RCC 7860 (cell line): Measurements from ENCODE around the gene CCDC102B.
A peak's percentile ranks its signal among the peaks of the same experiment; 100 is the strongest.
"Not testable (repeated sequence)": the region's sequence is repeated elsewhere in the genome, so short reads cannot be mapped to it uniquely, and the experiment has no call there.

ENCODE experiments used
- DNase-seq: peaks from one replicate; pipeline ENCODE4 v3.0.0-alpha.2; 2015; ENCODE audit warnings: low spot score
- FAIRE-seq: peaks from 2 replicates; lab custom pipeline; 2012; peaks lifted over from hg19 to GRCh38; lab: Jason Lieb, UNC

Gene CCDC102B

GRCh38 chr18:68893354-68893753, 95.5 kb downstream of the CCDC102B start:
- FAIRE-seq (no peak), DNase-seq (no peak)

DNA sequence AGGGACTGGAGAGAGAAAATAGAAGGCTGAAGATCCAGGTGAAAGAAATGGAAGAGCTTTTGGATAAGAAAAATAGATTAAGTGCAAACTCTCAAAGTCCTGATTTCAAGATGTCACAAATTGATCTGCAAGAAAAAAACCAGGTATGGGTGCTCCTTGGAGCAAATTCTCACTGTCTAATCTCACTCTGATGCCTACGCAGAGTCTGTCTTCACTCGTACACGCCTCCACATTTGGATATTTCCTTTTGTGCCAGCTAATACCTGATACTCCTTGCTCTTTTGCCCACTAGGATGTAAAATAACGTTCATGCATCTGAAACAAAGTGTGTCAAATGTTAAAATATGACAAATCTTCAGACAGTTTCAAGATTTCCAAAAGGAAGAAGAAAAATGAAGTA, 99.4 kb downstream of the CCDC102B start:
- FAIRE-seq (no peak), DNase-seq (no peak)

- FAIRE-seq (no peak), DNase-seq (no peak)
These were observed 111.7 kb downstream of the CCDC102B start for GRCh38 chr18:68909579-68909978.

- DNase-seq = no peak
- FAIRE-seq = no peak
These were observed 117.2 kb downstream of the CCDC102B start for GRCh38 chr18:68915061-68915460.

DNA sequence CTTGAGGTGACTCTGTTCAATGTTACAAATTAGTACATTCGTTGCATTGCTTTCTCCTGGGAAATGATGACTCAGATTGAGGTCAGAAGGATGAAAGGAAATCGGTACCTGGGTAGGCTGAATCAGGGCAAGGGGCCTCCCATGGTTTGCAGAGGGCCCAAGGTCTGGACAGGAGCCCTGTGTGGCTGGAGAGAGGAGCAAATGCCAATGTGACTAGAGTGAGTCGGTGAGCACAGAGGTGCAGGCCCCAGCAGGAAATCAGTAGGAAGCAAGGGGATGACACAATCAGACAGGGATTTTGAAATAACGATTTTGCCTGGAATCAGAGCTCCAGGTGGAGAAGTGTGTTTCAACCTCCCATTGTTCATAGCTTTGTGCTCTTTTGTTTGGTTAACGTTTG, 118.9 kb downstream of the CCDC102B start:
- DNase-seq (peak; percentile 74), FAIRE-seq (peak; percentile 74)

DNA sequence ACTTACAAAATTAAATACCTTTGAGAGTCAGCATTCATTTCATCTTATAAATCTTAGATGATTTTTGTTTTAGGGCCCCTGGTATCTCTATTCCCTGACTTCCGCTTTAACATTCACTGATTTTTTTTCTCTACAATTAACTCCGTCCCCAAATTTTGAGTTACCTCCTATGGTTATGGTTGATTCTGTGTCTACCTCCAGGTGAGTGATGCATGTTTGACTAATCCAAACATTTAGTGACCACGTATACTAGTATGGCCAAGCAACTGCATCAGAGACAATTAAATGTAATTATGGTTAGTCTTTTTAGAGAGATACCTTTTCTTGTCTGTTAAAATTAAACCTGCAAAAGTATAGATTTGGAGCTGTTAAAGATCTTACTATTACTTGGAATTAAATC, 120.3 kb downstream of the CCDC102B start:
- FAIRE-seq = no peak
- DNase-seq = no peak

- no peak for DNase-seq
- no peak for FAIRE-seq
These were observed 122.0 kb downstream of the CCDC102B start for GRCh38 chr18:68919900-68920299.

DNA sequence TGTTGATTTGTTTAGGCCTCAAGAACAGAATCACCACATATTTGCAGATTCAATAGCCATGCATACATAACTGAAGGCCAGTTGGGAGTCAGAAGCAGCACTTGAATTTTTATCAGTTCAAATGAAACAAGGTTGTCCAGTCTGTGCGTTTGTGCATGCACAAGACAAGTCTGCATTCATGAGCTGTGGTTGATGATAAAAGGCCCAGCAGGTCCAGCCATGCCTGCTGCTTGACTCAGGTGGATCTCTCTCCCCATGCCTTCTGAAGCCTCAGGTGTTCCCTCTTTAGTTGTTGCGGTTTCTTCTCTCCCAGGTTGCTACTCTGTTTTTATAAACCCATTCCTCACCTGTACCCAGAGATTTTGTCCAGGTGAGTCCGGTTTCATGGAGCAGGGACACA, 124.5 kb downstream of the CCDC102B start:
- DNase-seq (no peak), FAIRE-seq (no peak)

DNA sequence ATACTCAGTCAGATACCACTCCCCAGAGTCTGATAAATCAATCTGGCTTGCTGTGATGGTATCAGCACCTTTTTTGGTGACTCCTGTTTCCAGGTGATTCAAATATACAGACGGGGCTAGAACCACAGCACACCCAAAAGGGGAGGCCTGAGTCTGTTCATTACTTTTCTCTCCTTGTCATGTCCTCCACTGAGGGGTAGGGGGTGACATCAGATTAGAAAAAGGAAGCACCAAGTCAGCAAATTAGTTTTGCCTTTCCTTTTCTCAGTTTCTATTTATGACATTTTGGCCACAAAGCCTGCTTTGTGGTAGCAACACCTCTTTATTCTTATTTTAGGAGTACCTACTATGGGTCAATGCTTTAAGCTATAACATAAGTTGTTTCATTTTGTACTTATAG, 127.4 kb downstream of the CCDC102B start:
- no peak for DNase-seq

DNA sequence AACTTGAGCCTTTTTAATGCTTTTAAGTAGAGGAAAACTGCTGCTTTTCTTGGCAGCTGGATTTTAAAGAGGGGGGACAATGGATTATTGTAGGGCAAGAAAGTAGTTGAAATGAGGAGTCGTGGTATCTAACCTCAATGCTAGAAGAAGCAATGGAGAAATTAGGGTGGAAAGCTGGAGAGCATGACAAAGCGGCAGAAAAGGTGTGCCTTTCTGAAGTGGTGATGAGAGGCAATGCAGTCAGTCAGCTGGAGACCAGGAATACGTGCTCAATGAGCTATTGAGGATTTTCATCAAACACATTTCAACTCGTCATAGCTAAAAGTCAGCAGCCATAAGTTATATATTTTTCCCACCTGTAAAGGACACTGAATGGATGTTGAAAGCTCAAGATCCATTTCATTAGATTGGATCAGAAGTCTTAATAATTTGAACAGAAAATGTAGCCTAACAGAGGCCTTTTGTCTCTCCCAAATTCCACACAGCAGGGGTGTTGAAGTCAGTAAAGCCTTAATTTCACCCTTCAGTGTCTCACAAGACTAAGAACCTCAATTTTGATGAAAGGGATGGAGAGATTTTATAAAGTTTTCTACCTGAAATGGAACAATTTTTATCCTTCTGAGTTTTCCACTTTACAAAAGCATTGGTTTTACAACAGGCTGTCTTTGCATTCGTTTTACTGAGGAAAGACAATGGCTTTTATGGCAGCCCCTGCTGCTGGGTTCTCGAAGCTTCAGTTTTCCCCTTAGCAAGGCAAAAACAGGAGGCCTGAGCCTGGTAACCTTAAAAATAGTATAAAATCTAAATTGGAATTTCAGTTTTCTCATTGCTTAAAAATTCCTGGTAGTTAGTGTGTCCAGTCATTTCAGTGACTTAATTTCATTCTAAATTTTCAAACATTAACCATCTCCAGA, 131.1 kb downstream of the CCDC102B start:
- DNase-seq (no peak), FAIRE-seq (no peak)

More for the DNA sequence above, 127.4 kb downstream of the CCDC102B start:
- FAIRE-seq = no peak

GRCh38 chr18:68935686-68936085, 137.8 kb downstream of the CCDC102B start:
- FAIRE-seq = no peak
- DNase-seq = no peak

GRCh38 chr18:68937029-68937599, 139.2 kb downstream of the CCDC102B start:
- FAIRE-seq = no peak
- DNase-seq = no peak

- peak; percentile 35 for FAIRE-seq
- DNase-seq = no peak
These were observed 142.2 kb downstream of the CCDC102B start for GRCh38 chr18:68940039-68940438.

GRCh38 chr18:68940754-68941153, 142.9 kb downstream of the CCDC102B start:
- DNase-seq (no peak), FAIRE-seq (peak; percentile 85)

DNA sequence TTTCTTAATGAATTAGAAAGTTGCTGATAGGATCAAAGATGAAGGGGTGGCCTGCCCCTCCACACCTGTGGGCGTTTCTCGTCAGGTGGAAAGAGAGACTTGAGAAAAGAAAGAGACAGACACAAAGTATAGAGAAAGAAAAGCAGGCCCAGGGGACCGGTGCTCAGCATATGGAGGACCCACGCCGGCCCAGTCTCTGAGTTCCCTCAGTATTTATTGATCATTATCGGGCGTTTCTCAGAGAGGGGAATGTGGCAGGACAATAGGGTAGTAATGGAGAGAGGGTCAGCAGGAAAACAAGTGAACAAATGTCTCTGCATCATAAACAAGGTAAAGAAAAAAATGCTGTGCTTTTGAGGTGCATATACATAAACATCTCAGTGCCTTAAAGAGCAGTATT, 144.3 kb downstream of the CCDC102B start:
- FAIRE-seq (no peak), DNase-seq (no peak)

GRCh38 chr18:68943861-68944260, 146.0 kb downstream of the CCDC102B start:
- FAIRE-seq, DNase-seq: not testable (repeated sequence)

DNA sequence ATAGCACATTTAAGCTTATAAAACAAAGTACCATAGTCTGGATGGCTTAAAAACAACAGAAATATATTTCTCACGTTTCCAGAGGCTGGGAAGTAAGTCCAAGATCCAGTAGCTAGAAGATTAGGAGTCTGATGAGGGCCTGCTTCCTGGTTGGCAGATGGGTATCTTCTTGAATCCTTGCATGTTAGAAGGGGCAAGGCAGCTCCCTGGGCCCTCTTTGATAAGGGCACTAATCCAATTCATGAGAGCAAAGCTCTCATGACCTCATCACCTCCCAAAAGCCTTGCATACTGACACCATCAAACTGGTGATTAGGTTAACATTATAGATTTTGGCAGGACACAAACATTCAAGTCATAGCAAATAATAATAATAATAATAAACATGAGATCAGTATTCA, 146.4 kb downstream of the CCDC102B start:
- FAIRE-seq (no peak), DNase-seq (no peak)

DNA sequence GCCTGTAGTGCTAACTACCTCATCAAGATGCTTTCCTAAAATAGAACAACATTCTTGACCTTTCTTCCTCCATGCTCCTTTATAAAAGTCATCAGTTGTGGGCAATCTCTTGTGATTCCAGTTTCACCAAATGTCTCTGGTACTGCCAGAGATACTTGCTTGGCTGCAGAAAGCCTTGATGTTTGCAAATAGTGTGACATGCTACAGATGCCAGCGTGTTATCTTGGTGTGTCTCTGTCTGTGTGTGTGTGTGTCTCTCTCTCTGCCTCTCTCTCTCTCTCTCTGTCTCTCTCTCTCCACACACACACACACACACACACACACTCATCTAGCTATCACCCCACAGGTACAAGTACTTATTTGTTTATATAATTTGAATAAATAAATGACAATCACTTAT, 146.9 kb downstream of the CCDC102B start:
- FAIRE-seq (no peak), DNase-seq (no peak)

- DNase-seq (peak; percentile 21), FAIRE-seq (peak; percentile 85)
These were observed 150.7 kb downstream of the CCDC102B start for GRCh38 chr18:68948622-68949021.

DNA sequence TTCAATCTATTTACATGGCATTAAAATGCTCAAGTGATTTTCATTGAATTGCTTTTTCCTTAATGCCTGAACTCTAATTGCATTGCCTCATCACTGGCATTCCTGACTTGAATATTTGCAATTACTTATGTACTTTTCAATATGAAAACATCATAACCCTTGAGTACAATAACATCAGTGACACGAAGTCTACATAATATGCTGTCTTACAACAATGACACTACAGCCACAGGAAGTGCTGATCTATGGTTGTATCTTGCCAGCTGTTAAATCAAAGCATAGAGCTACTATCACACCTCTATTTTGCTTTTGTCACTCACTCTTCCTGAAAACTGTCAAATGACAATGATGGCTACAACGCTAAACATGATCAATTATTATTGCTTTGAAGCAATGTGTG, 156.9 kb downstream of the CCDC102B start:
- DNase-seq = no peak
- no peak for FAIRE-seq

DNA sequence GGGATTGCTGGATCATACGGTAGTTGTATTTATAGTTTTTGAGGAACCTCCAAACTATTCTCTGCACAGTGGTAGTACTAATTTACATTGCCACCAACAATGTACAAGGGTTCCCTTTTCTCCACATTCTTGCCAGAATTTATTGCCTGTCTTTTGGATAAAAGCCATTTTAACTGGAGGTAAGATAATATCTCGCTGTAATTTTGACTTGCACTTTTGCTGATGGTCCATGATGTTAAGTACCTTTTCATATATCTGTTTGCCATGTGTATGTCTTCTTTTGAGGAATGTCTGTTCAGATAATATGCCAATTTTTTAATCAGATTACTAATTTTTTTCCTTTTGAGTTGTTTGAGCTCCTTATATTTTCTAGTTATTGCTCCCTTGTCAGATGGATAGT, 158.8 kb downstream of the CCDC102B start:
- no peak for FAIRE-seq
- DNase-seq = no peak

DNA sequence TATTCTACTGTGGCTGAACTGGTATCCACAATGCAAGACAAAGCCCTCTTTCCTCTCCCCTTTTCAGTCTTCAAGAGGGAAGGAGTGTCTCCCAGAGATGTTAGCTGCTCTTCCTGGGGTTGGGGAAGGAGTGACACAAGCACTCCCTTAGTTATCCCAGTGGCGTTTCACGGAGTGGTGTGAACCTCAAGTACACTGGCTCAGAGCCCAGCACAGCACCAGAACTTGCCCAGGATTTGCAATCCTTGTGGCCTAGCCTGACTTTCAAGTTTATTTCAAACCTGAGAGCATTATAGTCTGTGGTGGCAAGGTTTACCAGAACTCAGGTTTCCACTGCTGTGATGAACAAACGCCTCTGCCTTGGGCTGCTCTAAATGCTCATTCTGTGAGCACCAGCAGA, 162.5 kb downstream of the CCDC102B start:
- no peak for FAIRE-seq
- DNase-seq = no peak
